ENCODE data around the gene MYPOP. TPM values are rescaled to one million over a fixed set of nuclear protein-coding genes. Genes with fewer than 3 reads are reported as not detected.

Gene MYPOP
- total and polyA plus RNA-seq, 12 donors, result 2.1 to 14.3 (median 7.1) TPM

- 1 to 5% (median 4%) methylated on average over 10 to 22 of the region's 22 CpGs for WGBS, 4 donors
- no peak for DNase-seq
- no peak overlapping the region for H3K27ac ChIP-seq
- H3K27me3 ChIP-seq, result peaks cover 11% of the 10 kb centered on the region
- TF ChIP-seq POLR2A (IDR thresholded peaks at IDR 0.05) (no peak), CTCF (IDR thresholded peaks at IDR 0.05) (no peak)
- no peaks in the 10 kb centered on the region for H3K9me3 ChIP-seq (replicated peaks in 1 of 3)
- peaks cover 0 to 12% of the 10 kb centered on the region in 2 donors for H3K36me3 ChIP-seq (replicated peaks in 1 of 2)
- peaks cover 7 to 27% of the 10 kb centered on the region in 2 donors for H3K4me1 ChIP-seq (replicated peaks in 1 of 2)
- intact Hi-C loops (cut with DNase I), result no loop called here
- H3K4me3 ChIP-seq, result peak overlapping the region in 1 of 4 donors; percentile 72
Measured at GRCh38 chr19:45863335-45863839, 39.0 kb downstream of the MYPOP start.

- Histone ChIP-seq H3K36me3 (replicated peaks in 1 of 2) (peaks cover 0 to 12% of the 10 kb centered on the region in 2 donors), H3K27me3 (peaks cover 11% of the 10 kb centered on the region), H3K4me3 (peak within 1 kb of the TSS; percentile 50 to 81 (median 61)), H3K4me1 (replicated peaks in 1 of 2) (peaks cover 7 to 27% of the 10 kb centered on the region in 2 donors), H3K9me3 (replicated peaks in 1 of 3) (no peaks in the 10 kb centered on the region), H3K27ac (peak within 1 kb of the TSS; percentile 37 to 96 (median 84))
- TF ChIP-seq CTCF (IDR thresholded peaks at IDR 0.05) (no peak), POLR2A (IDR thresholded peaks at IDR 0.05) (peak; percentile 48 to 52)
- WGBS, 4 donors, result 0 to 1% (median 0%) methylated on average over 42 to 65 of the region's 65 CpGs
- intact Hi-C loops (cut with DNase I), result no loop called here
- DNase-seq, result peak; percentile 98 to 99 (median 99)
Measured at GRCh38 chr19:45862564-45863334, 39.7 kb downstream of the MYPOP start, which contains the start of gene SYMPK. TSS of gene SYMPK (minus strand) at chr19:45863147. CDS start at chr19:45854495, 8,652 bp downstream.

DNA sequence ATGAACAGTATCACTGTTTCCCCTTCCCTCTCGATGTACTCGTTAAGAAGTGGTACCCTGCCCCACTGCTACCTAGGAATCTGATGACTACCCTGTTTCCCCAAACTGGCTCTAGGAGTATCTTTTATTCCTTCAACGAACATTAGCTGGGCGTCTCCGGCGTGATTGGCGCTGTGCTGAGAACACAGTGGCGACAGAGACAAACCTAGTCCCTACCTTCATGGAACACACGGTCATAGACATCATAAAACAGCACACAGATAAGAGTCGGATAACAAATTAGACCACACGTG lies 40.2 kb downstream of the MYPOP start:
- H3K9me3 ChIP-seq (replicated peaks in 1 of 3), result no peaks in the 10 kb centered on the region
- peak overlapping the region in 3 of 4 donors; percentile 50 to 81 (median 72) for H3K4me3 ChIP-seq
- intact Hi-C loops (cut with DNase I), result no loop called here
- WGBS, 4 donors, result 0 to 1% (median 0%) methylated on average over 11 of the region's 11 CpGs
- no peak for DNase-seq
- peak overlapping the region; percentile 37 to 96 (median 84) for H3K27ac ChIP-seq
- H3K27me3 ChIP-seq, result peaks cover 11% of the 10 kb centered on the region
- H3K4me1 ChIP-seq (replicated peaks in 1 of 2), result peaks cover 7 to 27% of the 10 kb centered on the region in 2 donors
- H3K36me3 ChIP-seq (replicated peaks in 1 of 2), result peaks cover 0 to 12% of the 10 kb centered on the region in 2 donors
- TF ChIP-seq POLR2A (IDR thresholded peaks at IDR 0.05) (no peak), CTCF (IDR thresholded peaks at IDR 0.05) (no peak)

DNA sequence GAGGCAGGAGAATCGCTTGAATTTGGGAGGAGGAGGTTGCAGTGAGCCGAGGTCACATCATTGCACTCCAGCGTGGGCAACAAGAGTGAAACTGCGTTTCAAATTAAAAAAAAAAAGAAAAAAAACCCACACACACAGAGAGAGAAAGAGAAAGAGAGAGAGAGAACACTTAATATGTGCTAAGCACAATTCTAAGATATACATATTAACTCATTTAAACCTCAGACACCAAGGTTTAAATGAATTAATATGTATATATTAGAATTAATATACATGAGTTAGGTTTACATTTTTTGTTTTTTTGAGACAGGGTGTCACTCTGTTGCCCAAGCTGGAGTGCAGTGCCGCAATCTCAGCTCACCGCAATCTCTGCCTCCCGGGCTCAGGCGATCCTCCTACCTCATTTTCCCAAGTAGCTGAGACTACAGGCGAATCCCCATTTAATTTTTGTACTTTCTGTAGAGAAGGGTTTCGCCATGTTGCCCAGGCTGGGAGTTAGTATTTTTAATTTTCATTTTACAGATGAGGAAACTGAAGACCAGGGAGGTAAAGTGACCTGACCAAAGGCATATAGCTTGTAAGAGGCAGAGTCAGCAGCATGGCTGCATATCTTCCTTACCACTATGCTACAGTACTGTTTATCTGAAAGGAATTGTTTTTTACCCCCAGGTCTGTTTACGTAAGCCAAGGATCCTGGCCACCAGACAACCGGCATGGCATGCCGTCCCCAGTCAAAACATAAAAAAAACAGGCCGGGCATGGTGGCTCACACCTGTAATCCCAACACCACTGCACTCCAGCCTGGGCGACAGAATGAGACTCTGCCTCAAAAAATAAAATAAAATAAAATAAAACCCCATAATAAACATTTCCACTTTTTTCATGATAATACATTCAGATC lies 41.8 kb downstream of the MYPOP start:
- intact Hi-C loops (cut with DNase I), result no loop called here
- peaks cover 0 to 12% of the 10 kb centered on the region in 2 donors for H3K36me3 ChIP-seq (replicated peaks in 1 of 2)
- H3K4me1 ChIP-seq (replicated peaks in 1 of 2), result peaks cover 7 to 27% of the 10 kb centered on the region in 2 donors
- WGBS, 4 donors, result 82 to 91% (median 88%) methylated on average over 15 of the region's 15 CpGs
- no peak overlapping the region for H3K4me3 ChIP-seq
- no peaks in the 10 kb centered on the region for H3K9me3 ChIP-seq (replicated peaks in 1 of 3)
- TF ChIP-seq POLR2A (IDR thresholded peaks at IDR 0.05), result no peak
- TF ChIP-seq CTCF (IDR thresholded peaks at IDR 0.05), result no peak
- no peak overlapping the region for H3K27ac ChIP-seq
- no peak for DNase-seq
- peaks cover 11% of the 10 kb centered on the region for H3K27me3 ChIP-seq

Data from adrenal gland (tissue), 12 donors.